Hepatocyte (in vitro differentiated cells): ENCODE data around the gene SCIN.

Source experiments
- CTCF ChIP-seq: fragments of 200-600 bp; sonication (generic); IDR thresholded peaks from 2 replicates; pipeline ENCODE4 v1.5.1; 2016; ENCODE audit warnings: antibody characterized with exemption, mild to moderate bottlenecking; ENCODE audit not compliant: poor library complexity
- EZH2 ChIP-seq: fragments of 200-600 bp; sonication (generic); IDR thresholded peaks from 2 replicates; pipeline ENCODE4 v1.6.1; 2016; ENCODE audit warnings: antibody characterized with exemption, mild to moderate bottlenecking, borderline replicate concordance

DNA sequence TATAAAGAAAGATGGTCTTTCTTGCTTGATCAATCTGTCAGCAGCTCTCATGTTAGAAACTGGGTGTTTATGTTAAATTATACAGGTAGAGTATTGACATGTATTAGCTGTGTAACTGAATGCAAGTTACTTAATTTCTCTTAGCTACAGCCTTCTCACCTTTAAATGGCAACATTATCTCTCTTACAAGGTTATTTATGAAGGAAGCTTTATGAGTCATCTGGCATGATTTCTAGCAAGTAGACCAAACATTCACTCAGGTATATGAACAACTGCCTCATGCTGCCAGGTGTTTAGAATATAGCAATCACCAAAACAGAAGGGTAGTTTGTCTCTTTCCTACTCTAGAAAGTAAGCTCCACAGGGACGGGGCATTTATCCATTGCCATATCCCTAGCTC lies 125.4 kb downstream of the SCIN start:
- TF ChIP-seq CTCF (no peak), EZH2 (no peak)
